GM12891 (cell line): Measurements from ENCODE around the gene MAPK11.
A peak's percentile ranks its signal among the peaks of the same experiment; 100 is the strongest.

Source experiments
- DNase-seq: peaks from one replicate; pipeline ENCODE4 v3.0.0; 2011; ENCODE audit warnings: low spot score; ENCODE audit not compliant: insufficient read length
- FAIRE-seq: peaks from 2 replicates; lab custom pipeline; 2011; peaks lifted over from hg19 to GRCh38; lab: Jason Lieb, UNC
- PAX5 ChIP-seq: IDR thresholded peaks from 2 replicates; pipeline ENCODE4 v1.6.1; 2011; ENCODE audit warnings: low read length, moderate library complexity, mild to moderate bottlenecking; ENCODE audit not compliant: insufficient read depth, severe bottlenecking
- POLR2A ChIP-seq: IDR thresholded peaks from 2 replicates; pipeline ENCODE4 v1.6.1; 2011; ENCODE audit warnings: low read depth, low read length, control low read depth
- POLR2AphosphoS5 ChIP-seq: IDR thresholded peaks from 2 replicates; pipeline ENCODE4 v1.6.1; 2011; ENCODE audit warnings: low read depth, low read length, control low read depth
- POU2F2 ChIP-seq: IDR thresholded peaks from 2 replicates; pipeline ENCODE4 v1.6.1; 2011; ENCODE audit warnings: low read depth, mild to moderate bottlenecking, control low read depth, low read length, moderate library complexity
- SPI1 ChIP-seq: IDR thresholded peaks from 2 replicates; pipeline ENCODE4 v1.6.1; 2011; ENCODE audit warnings: low read depth, low read length, control low read depth
- TAF1 ChIP-seq: IDR thresholded peaks from 2 replicates; pipeline ENCODE4 v1.6.1; 2011; ENCODE audit warnings: low read depth, low read length, control low read depth

The MAPK11 gene

DNA sequence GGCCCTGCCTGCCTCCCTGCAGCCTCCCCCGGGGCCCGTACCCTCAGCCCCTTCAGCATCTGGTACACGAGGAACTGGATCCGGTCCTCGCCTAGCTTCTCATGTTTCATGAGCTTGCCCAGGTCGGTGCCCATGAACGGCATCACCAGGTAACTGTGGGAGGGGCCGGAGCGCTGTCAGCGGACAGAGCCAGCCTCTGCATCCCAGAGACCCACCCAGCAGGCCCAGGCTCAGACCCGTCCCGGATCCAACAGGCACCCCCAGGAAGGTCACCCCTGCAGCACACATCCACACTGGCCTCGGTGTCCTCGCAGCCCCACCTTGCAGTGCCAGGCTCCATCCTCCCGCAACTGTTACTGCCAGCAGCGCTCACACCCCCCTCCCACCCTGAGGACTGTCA is 13.1 kb downstream of the MAPK11 start:
- TF ChIP-seq TAF1 (no peak), POU2F2 (no peak), PAX5 (no peak), POLR2AphosphoS5 (no peak), SPI1 (no peak), POLR2A (no peak)
- DNase-seq = no peak
- no peak for FAIRE-seq

- no peak for FAIRE-seq
- no peak for TF ChIP-seq POLR2A
- TF ChIP-seq PAX5 = no peak
- TF ChIP-seq POLR2AphosphoS5 = no peak
- TF ChIP-seq SPI1 = no peak
- no peak for TF ChIP-seq POU2F2
- TF ChIP-seq TAF1 = no peak
- no peak for DNase-seq
Observed at GRCh38 chr22:50256258-50256862, 13.8 kb downstream of the MAPK11 start.

- no peak for TF ChIP-seq POLR2AphosphoS5
- no peak for TF ChIP-seq POLR2A
- no peak for TF ChIP-seq TAF1
- TF ChIP-seq PAX5 = no peak
- no peak for TF ChIP-seq POU2F2
- TF ChIP-seq SPI1 = no peak
- DNase-seq = no peak
- no peak for FAIRE-seq
Observed at GRCh38 chr22:50255607-50256006, 14.6 kb downstream of the MAPK11 start.

DNA sequence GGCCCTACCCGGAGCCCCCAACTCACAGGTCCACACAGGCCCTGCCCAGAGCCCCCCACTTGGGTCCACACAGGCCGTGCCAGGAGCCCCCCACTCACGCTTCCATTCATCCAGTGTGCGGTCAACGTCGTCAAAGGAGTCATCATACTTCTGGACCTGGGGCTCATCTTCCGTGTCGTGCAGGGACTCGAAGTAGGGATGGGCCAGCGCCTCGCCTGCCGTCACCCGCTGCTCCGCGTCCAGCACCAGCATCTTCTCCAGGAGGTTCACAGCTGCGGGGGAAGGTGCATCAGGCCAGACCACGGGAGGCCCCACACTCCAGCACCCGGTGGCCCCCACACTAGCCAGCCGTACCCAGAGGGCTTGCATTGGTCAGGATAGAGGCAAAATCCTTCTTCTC is 15.1 kb downstream of the MAPK11 start:
- FAIRE-seq (no peak), DNase-seq (no peak)
- TF ChIP-seq POLR2AphosphoS5 (no peak), POU2F2 (no peak), PAX5 (no peak), SPI1 (no peak), POLR2A (no peak), TAF1 (no peak)

DNA sequence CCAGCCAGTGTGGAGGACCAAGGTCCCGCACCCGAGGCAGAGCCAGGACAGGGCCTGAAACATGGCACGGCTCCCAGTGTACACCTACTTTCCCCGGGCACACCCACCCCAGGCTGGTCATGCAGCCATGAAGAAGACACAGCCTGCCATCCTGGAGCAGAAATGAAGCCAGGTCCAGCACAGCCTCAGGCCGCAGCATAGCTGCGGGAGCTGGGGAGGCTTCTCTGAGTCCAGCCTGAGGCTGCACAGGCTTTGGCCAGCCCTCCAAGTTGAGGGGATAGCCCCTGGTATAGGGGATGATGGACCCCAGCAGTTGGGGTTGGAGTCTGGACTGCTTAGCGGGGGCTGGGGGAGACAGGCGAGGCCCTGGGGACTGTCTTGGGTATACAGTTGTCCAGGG is 16.2 kb downstream of the MAPK11 start:
- no peak for TF ChIP-seq SPI1
- no peak for TF ChIP-seq POLR2A
- TF ChIP-seq POLR2AphosphoS5 = no peak
- no peak for TF ChIP-seq POU2F2
- no peak for TF ChIP-seq PAX5
- TF ChIP-seq TAF1 = no peak
- DNase-seq (no peak), FAIRE-seq (no peak)

DNA sequence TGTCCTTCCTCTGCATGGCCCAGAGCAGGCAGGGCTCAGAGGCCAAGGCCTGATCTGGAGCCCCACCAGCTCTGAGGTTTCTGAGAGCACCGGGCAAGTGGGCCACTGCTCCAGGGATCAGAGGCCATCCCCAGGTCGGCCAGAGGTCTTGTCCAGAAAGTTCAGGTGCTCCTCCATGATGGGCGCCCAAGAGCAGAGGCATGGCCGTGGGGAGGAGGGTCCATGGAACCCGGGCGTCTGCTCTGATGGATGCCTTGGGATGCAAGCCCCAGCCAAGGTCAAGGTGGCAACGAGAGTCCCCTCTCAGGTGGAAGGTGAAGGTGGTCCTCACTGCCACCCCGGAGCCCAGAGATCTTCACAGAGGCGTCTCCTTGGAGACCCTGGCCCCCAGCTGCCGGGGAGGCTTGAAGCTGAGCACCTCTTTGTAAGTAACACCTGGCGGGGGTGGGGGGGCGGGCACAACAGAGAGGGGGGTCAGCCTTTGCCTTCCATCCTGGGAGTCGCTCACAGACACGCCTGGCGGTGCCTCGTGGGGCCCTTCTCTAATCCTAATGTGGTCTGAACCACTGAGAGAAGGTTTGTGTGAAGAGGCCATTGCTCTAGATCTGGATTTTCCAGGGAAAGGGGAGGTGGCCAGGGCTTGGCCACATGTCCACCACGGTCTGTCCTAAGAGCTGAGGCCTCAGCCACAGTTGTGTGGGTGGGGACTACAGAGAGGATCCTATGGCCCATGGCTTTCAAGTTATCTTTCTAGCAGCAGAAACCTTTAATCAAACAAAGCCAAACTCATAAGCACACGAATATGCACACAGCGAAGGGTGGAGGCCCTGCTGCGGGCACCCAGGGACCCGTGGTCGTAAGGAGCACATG is 16.9 kb downstream of the MAPK11 start:
- FAIRE-seq (no peak), DNase-seq (no peak)
- TF ChIP-seq POLR2AphosphoS5 = no peak
- TF ChIP-seq SPI1 = no peak
- TF ChIP-seq POLR2A = no peak
- no peak for TF ChIP-seq TAF1
- TF ChIP-seq POU2F2 = no peak
- TF ChIP-seq PAX5 = no peak

DNA sequence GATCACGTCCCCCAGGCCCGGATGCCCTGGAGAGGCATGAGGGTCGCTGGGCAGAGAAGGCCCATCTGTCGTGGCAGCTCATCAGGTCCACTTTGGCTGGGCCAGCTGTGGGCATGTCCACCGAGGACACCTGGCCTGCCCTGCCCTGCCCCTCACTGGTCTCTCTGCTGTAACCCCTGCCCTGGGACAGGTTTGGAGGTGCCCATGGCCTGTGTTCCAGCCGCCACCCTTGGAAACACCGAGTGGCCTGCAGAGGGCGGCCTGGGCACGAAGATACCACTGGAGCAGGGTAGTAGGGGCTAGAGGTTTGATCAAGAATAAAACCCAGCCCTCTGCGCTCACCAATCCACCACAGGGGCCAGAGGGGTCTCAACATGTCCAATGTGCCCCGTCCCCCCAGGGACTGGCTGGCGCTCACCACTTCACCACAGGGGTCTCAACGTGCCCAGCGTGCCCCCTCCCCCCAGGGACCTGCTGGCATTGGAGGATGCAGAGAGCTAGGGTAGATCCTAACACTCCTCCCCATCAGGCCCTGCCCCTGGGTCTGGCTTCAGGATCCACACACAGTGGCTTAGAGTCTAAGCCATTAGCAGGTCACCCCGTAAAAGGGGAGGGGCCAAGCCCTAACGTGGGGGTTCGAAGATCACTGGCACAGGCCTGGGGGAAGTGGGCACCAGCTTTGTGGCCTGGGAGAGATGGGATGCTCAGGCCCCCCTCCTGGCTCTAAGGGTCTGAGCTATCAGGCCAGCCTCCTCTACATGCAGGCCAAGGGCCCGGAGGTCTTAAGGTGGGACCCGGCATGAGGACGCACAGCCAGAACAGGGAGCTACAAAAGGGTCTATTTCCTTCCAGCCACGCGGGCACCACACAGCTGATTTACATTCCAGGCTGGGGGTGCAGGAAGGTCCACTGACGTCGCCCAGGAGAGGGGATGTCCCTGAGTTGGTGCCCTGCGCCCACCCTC is 17.8 kb downstream of the MAPK11 start:
- FAIRE-seq (peak; percentile 73), DNase-seq (peak; percentile 68)
- TF ChIP-seq POLR2AphosphoS5 = no peak
- no peak for TF ChIP-seq PAX5
- TF ChIP-seq TAF1 = no peak
- TF ChIP-seq POU2F2 = no peak
- TF ChIP-seq POLR2A = no peak
- no peak for TF ChIP-seq SPI1

DNA sequence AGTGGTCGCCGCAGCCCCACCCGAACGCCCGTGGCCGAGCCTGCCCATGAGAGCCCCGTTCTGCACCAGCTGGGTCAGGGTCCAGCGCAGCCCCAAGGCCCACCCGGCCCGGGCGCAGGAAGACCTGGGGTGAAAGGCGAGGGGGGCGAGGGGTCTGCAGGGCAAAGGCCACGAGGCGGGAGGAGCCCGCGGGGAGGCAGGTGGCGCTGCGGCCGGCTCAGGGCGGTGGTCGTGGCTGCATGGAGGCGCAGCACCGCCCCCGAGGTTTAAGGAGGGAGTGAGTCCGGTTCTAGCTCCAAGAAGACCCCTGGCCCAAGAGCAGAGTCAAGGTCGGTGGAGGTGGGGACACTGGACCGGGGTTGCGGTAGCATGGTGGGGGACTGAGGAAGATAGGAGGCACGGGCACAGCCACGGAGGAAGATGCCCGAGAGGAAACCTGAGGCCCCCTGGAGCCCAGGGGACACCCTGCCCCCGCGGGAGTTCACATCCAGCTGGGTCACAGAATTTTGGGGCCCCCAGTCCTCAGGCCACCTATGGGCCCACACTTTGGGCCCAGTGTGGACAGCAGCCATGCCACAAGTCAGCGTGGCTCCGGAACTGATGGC is 18.6 kb downstream of the MAPK11 start:
- TF ChIP-seq PAX5 = no peak
- TF ChIP-seq TAF1 = no peak
- TF ChIP-seq SPI1 = no peak
- no peak for TF ChIP-seq POLR2A
- no peak for TF ChIP-seq POLR2AphosphoS5
- no peak for TF ChIP-seq POU2F2
- FAIRE-seq (peak; percentile 60), DNase-seq (no peak)
